ENCODE measurements around the gene CRY2. TPM values are rescaled to one million over a fixed set of nuclear protein-coding genes. Genes with fewer than 3 reads are reported as not detected.
A peak's percentile ranks its signal among the peaks of the same experiment; 100 is the strongest.

Gene CRY2
- polyA plus RNA-seq, 1 experiment: 16.7 TPM

- Histone ChIP-seq H3K27me3 (ENCODE audit: control insufficient read depth, insufficient read depth, low read length) (peaks cover 3% of the 10 kb centered on the region; the same call in 1 of the 2 replicates), H3K36me3 (ENCODE audit: control insufficient read depth, insufficient read depth, low read length) (peaks cover 3% of the 10 kb centered on the region), H3K4me3 (ENCODE audit: low read depth, low read length) (no peak overlapping the region)
- TF ChIP-seq, protein P1, sequence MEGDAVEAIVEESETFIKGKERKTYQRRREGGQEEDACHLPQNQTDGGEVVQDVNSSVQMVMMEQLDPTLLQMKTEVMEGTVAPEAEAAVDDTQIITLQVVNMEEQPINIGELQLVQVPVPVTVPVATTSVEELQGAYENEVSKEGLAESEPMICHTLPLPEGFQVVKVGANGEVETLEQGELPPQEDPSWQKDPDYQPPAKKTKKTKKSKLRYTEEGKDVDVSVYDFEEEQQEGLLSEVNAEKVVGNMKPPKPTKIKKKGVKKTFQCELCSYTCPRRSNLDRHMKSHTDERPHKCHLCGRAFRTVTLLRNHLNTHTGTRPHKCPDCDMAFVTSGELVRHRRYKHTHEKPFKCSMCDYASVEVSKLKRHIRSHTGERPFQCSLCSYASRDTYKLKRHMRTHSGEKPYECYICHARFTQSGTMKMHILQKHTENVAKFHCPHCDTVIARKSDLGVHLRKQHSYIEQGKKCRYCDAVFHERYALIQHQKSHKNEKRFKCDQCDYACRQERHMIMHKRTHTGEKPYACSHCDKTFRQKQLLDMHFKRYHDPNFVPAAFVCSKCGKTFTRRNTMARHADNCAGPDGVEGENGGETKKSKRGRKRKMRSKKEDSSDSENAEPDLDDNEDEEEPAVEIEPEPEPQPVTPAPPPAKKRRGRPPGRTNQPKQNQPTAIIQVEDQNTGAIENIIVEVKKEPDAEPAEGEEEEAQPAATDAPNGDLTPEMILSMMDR (IDR thresholded peaks at IDR 0.05; ENCODE audit: insufficient read depth, low read depth, low read length): no peak
- ChIA-PET POLR2A (no interaction called here), CTCF (interaction anchor here (5.2 kb wide), 1 partner anchor 11 kb away, joined by 30 read pairs; no protein-coding TSS in a partner anchor)
- DNase-seq (ENCODE audit: low read depth): no peak
These were observed 37.4 kb downstream of the CRY2 start for GRCh38 chr11:45884596-45885185.

DNA sequence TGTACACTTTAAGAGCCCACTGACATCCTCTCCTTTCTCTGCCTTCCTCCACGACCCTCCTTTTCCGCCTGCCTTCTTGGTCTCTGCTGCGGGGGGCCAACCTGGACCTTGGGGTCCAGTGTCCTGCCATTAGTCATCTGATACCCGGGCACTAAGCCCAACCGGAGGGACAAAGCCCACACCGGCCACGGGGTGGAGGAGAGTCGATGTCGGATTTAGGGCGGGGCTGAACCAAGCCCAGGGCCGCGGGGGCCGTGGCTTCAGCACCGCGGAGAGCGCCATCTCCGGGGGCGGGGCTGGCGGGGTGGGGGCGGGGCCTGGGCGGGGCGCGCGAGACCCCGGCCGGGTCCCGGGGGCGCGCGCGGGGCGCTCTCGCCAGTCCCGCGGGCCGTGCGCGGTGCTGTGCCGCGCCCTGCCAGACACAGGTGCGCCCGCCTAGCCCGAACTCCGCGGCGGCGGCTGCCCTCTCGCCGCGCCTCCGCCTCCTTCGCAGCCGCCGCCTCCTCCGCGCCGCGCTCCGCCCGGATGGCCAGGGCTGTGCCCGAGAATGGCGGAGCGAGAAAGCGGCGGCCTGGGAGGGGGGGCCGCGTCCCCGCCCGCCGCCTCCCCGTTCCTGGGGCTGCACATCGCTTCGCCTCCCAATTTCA, 38.1 kb downstream of the CRY2 start, which contains the start of gene MAPK8IP1:
Gene MAPK8IP1, plus strand, starts transcription at position 378 of the 647 bp plus-strand sequence. Its CDS starts 170 bp downstream, at position 548.
- Histone ChIP-seq H3K36me3 (ENCODE audit: control insufficient read depth, insufficient read depth, low read length) (peaks cover 3% of the 10 kb centered on the region), H3K27me3 (ENCODE audit: control insufficient read depth, insufficient read depth, low read length) (peaks cover 3% of the 10 kb centered on the region; the same call in 1 of the 2 replicates), H3K4me3 (ENCODE audit: low read depth, low read length) (peak within 1 kb of the TSS; percentile 37)
- TF ChIP-seq, protein P1 (IDR thresholded peaks at IDR 0.05; ENCODE audit: insufficient read depth, low read depth, low read length): no peak
- DNase-seq (ENCODE audit: low read depth): no peak
- CTCF ChIA-PET: interaction anchor here (5.2 kb wide), 1 partner anchor 12 kb away, joined by 30 read pairs; no protein-coding TSS in a partner anchor
- POLR2A ChIA-PET: no interaction called here

GRCh38 chr11:45885921-45886721, 38.8 kb downstream of the CRY2 start:
- DNase-seq (ENCODE audit: low read depth): no peak

DNA sequence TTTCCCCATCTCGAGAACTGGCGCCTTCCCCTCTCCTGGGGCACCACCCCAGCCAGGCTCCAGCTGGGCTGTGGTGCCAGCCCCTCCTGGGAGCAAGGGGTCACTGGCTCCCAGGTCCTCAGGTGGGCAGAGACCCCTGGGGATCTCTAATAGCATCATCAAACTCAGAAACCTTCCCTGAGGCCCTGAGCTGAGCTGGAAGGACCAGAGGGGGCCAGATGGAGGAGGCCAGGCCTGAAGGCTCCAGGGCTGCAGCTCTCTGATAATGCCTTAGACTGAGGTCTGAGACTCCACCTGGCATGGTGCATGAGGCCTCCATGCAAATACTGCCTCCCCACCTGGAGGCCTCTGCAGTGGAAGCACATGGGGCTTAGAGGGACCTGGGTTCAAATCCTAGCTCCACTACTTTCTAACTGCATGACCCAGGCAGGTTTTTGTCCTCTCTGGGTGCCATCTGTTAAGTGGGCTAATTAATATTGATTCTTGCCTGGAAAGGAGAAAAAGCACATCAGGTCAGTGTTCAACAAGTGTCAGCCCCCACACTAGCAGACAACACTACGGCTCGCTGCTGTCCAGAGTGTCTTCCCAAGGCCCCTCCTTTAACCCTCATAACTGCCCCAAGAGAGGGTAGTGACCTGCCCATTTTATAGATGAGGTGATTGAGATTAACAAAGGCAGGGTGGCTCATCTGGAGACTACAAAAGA, 39.7 kb downstream of the CRY2 start:
- TF ChIP-seq, protein P1 (IDR thresholded peaks at IDR 0.05; ENCODE audit: insufficient read depth, low read depth, low read length): no peak
- H3K36me3 ChIP-seq (ENCODE audit: control insufficient read depth, insufficient read depth, low read length): no peaks in the 10 kb centered on the region; the same call in none of the 2 replicates
- no peak overlapping the region for H3K4me3 ChIP-seq (ENCODE audit: low read depth, low read length)
- DNase-seq (ENCODE audit: low read depth): no peak
- peaks cover 3% of the 10 kb centered on the region; the same call in 1 of the 2 replicates for H3K27me3 ChIP-seq (ENCODE audit: control insufficient read depth, insufficient read depth, low read length)
- CTCF ChIA-PET: interaction anchor here (1.1 to 3.9 kb wide), 2 partner anchors 14 to 63 kb away, joined by 3 to 11 read pairs; no protein-coding TSS in a partner anchor
- POLR2A ChIA-PET: no interaction called here

More at GRCh38 chr11:45885921-45886721, 38.8 kb downstream of the CRY2 start:
- CTCF ChIA-PET: interaction anchor here (3.9 kb wide), 1 partner anchor 14 kb away, joined by 11 read pairs; no protein-coding TSS in a partner anchor
- Histone ChIP-seq H3K36me3 (ENCODE audit: control insufficient read depth, insufficient read depth, low read length) (peaks cover under 1% of the 10 kb centered on the region), H3K4me3 (ENCODE audit: low read depth, low read length) (peak overlapping the region; percentile 37), H3K27me3 (ENCODE audit: control insufficient read depth, insufficient read depth, low read length) (peaks cover 3% of the 10 kb centered on the region; the same call in 1 of the 2 replicates)
- TF ChIP-seq, protein P1 (IDR thresholded peaks at IDR 0.05; ENCODE audit: insufficient read depth, low read depth, low read length): no peak
- POLR2A ChIA-PET: no interaction called here

Measured in BJ (cell line).